ENCODE data around the gene DLX2. TPM values are rescaled to one million over a fixed set of nuclear protein-coding genes. Genes with fewer than 3 reads are reported as not detected.

The DLX2 gene
- total and polyA plus RNA-seq, 2 of the 13 experiments (the other 11 are each of a cell fraction or from before 2014, with no cell fraction given) = 0.07 to 0.15 TPM

GRCh38 chr2:172082944-172083627 is 19.6 kb downstream of the DLX2 start (continued):
- TF ChIP-seq, protein P1, sequence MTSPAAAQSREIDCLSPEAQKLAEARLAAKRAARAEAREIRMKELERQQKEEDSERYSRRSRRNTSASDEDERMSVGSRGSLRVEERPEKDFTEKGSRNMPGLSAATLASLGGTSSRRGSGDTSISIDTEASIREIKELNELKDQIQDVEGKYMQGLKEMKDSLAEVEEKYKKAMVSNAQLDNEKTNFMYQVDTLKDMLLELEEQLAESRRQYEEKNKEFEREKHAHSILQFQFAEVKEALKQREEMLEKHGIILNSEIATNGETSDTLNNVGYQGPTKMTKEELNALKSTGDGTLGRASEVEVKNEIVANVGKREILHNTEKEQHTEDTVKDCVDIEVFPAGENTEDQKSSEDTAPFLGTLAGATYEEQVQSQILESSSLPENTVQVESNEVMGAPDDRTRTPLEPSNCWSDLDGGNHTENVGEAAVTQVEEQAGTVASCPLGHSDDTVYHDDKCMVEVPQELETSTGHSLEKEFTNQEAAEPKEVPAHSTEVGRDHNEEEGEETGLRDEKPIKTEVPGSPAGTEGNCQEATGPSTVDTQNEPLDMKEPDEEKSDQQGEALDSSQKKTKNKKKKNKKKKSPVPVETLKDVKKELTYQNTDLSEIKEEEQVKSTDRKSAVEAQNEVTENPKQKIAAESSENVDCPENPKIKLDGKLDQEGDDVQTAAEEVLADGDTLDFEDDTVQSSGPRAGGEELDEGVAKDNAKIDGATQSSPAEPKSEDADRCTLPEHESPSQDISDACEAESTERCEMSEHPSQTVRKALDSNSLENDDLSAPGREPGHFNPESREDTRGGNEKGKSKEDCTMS (CRISPR knock-in tag; conservative IDR thresholded peaks at IDR 0.05) = no peak
- TF ChIP-seq ZBTB34 (CRISPR knock-in tag; IDR thresholded peaks at IDR 0.05) (no peak), LBX2 (CRISPR knock-in tag; IDR thresholded peaks at IDR 0.05; ENCODE audit: borderline replicate concordance) (no peak), MBD4 (IDR thresholded peaks at IDR 0.05; ENCODE audit: borderline replicate concordance, low read length) (no peak), IRF9 (CRISPR knock-in tag; IDR thresholded peaks at IDR 0.05; ENCODE audit: borderline replicate concordance) (peak; percentile 66; the same call in 1 of the 2 replicates), ELK4 (CRISPR knock-in tag; IDR thresholded peaks at IDR 0.05; ENCODE audit: borderline replicate concordance) (no peak), SNRNP70 (IDR thresholded peaks at IDR 0.05; ENCODE audit: low read depth, low read length) (no peak), KLF13 (CRISPR knock-in tag; IDR thresholded peaks at IDR 0.05) (no peak), ZNF33A (CRISPR knock-in tag; IDR thresholded peaks at IDR 0.05; ENCODE audit: borderline replicate concordance) (no peak), NFE2L1 (CRISPR knock-in tag; IDR thresholded peaks at IDR 0.05; ENCODE audit: borderline replicate concordance) (no peak), ZNF292 (CRISPR knock-in tag; IDR thresholded peaks at IDR 0.05; ENCODE audit: borderline replicate concordance, low read depth) (no peak), GTF2F1 (IDR thresholded peaks at IDR 0.05; ENCODE audit: low read length) (no peak)
- TF ChIP-seq, protein P2, sequence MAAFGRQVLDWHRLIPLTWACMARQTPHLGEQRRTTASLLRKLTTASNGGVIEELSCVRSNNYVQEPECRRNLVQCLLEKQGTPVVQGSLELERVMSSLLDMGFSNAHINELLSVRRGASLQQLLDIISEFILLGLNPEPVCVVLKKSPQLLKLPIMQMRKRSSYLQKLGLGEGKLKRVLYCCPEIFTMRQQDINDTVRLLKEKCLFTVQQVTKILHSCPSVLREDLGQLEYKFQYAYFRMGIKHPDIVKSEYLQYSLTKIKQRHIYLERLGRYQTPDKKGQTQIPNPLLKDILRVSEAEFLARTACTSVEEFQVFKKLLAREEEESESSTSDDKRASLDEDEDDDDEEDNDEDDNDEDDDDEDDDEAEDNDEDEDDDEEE (CRISPR knock-in tag; IDR thresholded peaks at IDR 0.05) = no peak
